ENCODE results near the gene HNRNPA1.
"Not testable (repeated sequence)": the region's sequence is repeated elsewhere in the genome, so short reads cannot be mapped to it uniquely, and the experiment has no call there.

Gene HNRNPA1

GRCh38 chr12:54277823-54278276 is 2.7 kb upstream of the HNRNPA1 start:
- no peak for DNase-seq

DNA sequence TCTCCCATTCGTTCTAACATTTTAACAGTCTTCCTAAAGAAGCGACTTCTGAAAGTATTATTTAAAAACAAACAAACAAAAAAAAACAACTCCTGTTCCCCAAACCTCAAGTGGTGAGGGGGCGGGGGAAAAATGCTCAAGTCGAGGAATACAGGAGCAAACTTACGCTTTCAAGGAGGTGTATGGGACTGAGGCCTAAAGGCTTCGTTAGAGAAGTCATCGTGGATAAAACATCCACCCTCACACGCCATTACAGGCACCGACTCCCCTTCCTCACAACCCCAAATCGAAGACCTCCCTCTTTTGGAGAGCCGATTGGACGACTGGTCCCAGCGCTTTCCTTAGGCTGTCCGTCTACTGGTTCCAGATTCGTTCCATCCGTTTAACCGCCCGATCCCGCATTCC is 1.3 kb upstream of the HNRNPA1 start:
- no peak for DNase-seq

- DNase-seq: peak; percentile 99
These were observed 676 bp upstream of the HNRNPA1 start, which contains the start of gene CBX5 for GRCh38 chr12:54279632-54280467. CBX5 (minus strand) TSS chr12:54280122; CDS start chr12:54257650, 22,472 bp downstream.

- not testable (repeated sequence) for DNase-seq
These were observed 724 bp downstream of the HNRNPA1 start for GRCh38 chr12:54281261-54281638.

- DNase-seq: not testable (repeated sequence)
These were observed 1.2 kb downstream of the HNRNPA1 start for GRCh38 chr12:54281694-54282093.

- no peak for DNase-seq
These were observed 2.5 kb downstream of the HNRNPA1 start for GRCh38 chr12:54282949-54283593.

- DNase-seq: not testable (repeated sequence)
These were observed 3.7 kb downstream of the HNRNPA1 start for GRCh38 chr12:54284070-54284780.

DNA sequence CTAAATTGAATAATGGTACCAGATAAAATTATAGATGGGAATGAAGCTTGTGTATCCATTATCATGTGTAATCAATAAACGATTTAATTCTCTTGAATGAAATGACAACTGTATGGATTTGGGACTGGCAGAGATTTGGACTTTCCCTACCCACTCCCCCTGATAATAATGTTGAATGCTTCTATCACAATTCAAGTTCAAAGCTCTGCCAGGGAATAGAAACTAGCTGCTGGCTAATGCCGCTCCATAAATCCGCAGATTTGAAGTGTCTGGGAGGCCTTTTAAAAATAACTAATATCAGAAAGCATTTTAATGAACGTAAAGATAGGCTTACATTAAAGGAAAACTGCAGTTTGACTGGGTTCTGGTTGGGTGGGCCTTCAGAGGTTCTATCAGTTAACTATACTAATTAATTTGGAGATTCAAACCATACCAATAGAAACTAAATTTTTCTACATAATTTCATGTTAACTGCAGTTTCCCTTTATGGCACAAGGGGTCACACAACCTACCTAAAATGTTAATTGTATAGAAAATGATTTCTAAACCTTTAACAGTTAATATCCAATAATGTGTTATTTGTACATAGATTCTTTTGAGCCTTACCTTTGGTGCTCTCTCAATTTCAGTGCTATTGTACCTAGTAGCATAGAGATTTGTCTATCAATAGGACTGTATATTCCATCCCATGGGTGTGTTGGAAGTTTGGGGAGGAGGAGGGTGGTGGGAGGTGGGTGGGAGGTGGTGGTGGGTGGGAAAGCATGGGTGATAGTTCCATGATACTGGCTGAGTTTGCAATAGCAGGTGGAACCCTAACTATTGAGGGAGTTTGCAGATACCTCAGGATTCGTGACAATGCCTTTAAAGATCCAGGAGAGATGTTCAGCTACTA is 4.9 kb downstream of the HNRNPA1 start:
- DNase-seq: no peak

GRCh38 chr12:54286042-54287030 is 5.8 kb downstream of the HNRNPA1 start:
- DNase-seq: no peak

DNA sequence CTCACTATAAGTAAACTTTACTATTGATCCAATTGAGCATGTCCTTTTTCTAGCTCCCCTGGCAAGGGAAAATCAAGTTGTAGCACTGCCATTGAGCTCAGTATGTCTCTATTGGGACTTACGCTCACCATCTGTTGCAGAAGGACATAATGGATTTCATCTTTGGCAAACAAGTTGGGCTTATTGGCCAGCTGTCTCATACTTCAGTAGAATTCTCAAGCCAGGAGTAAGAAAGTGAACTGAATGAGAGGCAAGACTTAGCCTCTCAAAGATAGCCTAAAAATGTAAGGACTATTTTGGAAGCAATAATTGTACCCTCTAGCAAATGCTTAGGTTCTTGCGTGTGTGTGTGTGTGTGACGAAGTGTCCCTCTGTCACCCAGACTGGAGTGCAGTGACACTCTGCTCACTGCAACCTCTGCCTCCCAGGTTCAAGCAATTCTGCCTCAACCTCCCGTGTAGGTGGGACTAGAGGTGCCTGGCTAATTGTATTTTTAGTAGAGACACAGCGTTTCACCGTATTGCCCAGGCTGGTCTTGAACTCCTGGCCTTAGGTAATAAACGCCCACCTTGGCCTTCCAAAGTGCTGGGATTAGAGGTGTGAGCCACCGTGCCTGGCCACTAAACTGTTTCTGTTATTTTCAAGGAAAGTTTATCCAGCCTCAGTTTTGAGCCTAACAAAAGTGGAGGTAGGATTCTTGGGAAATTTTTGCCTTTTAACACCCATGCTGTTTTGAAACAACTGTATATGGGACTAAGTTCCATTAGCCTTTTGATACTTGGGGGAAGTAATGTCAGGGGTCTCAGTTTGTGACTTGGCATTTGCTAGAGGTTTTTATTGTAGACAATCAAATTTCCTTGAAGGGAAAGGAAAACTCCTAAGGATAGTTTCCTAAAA is 7.0 kb downstream of the HNRNPA1 start:
- DNase-seq: no peak

DNA sequence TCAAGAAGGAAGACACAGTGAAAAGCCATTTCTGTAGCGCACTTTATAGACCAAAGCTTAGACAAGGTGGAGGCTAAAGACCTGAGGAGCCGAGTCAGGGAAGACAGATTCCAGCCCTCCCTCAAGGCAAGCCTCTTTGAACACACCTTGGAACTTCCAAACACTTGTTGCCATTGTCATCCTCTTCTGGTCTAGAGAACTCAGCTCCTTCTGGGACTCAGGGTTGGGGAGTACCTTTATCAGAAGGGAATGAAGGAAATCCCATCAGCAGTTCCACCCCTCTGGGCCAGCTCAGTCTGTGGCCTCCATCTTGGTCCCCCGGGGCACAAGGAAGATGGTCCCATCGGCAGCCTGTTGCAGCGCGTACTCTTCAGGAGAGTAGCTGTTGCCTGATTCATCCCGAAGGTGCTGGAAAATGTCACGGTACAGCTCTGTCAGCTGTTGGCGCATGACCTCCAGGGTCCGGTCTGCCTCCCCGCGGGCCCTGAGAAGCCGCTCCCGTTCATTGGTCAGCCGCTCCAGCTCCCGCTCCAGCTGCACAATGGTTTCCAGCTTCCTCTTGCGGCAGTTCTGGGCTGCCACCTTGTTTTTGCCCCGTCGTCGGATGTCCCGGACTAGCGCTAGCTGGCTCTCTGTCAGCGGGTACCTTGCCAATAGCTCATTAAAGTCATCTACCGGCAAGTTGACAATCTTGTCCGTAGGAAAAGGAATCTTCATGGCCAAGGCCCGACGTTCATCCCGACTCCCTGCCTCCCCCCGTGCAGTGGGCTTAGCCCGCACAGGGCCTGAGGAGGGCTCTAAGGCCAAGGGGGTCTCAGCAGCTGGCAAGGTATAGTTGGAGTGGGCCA is 11.8 kb downstream of the HNRNPA1 start:
- no peak for DNase-seq

DNA sequence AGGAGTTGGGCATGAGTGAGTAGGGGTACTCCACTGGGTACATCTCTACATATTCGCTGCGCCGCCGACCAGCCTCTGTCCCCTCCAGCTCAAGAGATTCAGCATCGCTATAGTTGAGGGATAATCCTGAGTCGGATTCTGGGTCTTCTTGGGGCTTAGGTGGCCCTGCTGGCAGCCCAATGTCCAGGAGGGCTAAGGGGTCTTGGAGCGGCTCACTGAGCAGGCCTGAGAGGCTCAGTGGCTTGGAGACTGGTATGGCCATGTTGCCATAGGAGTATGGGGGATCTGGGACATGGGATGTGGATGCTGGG is 12.4 kb downstream of the HNRNPA1 start:
- no peak for DNase-seq

DNA sequence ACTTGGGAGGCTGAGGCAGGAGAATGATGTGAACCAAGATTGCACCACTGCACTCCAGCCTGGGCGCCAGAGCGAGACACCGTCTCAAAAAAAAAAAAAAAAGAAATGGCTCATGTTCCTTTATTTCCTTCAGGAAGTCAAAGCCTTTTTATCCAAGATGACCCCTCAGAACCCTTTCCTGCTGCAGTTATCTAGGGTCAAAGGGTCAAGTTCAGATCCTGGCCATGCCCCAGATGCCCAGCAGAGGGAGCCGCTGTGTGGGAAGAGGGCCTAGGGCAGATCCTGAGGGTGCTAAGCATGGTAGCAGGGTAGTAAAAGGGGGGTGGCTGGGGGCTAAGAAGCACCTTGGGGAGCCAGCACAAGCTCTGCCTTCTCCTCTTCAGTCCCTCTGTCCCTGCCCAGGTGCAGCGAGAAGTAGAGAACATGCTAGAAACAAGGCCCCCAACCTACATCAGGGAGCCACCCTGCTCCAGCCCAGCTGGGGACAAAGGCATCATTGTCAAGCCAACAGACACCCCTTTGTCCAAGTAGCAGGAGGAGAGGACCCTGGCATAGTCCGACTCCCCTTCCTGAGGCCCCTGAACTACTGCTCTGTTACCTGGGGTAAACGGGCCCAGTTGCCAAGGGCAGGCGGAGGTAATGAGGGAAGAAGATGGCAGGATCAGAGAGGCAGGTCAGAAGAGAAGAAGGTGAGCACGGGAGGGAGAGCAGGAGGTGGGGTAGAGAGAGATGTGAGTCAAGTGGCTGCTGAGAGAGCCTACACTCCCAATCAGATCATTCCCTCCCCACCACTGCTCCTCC is 13.8 kb downstream of the HNRNPA1 start:
- DNase-seq: no peak

GRCh38 chr12:54294953-54295566 is 14.5 kb downstream of the HNRNPA1 start:
- no peak for DNase-seq

GRCh38 chr12:54296393-54297099 is 16.0 kb downstream of the HNRNPA1 start:
- no peak for DNase-seq

DNA sequence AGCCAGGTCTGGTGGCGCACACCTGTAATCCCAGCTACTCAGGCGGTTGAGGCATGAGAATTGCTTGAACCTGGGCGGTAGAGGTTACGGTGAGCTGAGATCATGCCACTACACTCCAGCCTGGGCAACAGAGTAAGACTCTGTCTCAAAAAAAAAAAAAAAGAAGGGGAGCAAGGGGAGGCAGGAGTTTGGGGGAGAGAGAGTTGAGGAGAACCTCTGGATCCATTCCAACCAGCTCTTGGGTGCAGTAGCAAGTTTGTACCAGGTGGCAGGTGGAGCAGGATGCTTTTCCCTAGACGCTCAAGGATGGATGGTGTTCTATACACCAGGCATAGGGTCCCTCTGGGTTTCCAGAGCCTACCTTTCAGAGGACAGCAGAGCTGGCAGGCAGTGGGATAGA is 18.4 kb downstream of the HNRNPA1 start:
- no peak for DNase-seq

DNA sequence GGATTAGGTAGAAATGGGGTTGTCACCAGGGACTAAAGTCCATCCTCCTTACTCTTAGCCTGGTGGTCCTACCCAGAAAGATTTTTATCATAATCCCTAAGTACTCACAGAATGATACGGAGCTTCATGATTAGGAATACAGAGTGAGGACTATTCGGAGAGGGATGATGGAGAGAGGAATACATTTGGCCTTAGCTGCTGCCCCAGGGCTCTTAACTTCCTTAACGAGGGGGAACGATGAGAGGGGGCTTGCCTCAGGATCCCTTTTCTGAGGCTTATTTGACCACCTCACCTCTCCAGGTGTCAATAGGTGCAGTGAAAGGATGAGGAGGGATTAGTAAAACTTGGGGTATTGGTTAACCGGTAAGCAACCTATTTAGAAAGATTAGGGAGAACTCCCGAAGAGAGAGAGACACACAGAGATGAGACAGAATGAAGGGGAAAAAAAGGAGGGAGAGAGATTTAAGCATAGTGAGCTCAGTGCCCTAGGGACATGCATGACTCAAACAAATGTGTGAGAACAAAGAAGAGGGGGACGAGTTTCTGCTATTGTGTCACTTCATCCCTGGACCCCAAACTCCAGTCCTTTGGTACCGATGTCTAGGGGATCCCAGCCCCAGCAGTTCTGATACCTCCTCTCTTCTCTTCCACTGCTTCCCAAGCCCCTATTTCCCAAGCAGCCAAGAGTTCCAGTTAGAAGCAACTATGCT is 19.1 kb downstream of the HNRNPA1 start:
- no peak for DNase-seq

All from NCI-H2081 treated with DMSO at 0.1 percent for 48 hours (cell line).